Measurements from ENCODE around the gene POLR3H.

POLR3H gene

DNA sequence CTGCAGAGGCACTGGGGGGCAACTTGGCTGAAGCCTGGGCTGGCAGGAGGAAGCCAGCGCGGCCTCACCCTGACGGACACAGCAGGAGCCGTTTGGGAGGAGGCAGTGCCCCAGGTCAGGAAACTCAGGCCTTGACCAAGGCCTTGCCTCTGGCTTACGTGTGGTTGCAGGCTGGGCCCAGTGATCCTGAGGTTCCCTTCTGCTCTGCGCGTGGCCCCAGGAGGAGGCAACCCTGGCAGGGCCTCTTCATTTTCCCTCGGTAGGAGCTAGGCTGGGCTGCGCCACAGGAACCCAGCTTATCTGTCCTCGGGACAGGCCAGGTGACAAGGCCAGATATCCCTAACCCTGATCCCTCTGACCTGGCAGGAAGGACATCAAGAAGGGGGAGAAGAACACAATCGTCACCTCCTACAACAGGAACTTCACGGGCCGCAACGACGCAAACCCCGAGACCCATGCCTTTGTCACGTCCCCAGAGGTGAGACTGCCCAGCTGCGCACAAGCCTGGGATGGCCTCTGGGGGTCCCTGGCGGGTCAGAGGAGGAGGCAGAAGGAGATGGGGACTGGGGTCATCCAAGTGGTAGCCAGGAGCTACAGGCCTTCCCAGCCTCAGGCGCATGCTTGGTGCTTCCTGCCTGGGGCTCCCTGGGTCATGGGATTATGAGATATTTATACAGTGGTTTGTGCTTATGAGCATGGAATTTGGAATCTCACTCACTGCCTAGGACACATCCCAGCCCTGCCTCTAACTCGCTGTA, 20.6 kb downstream of the POLR3H start:
- H3K9me3 ChIP-seq (ENCODE audit: control insufficient read depth, insufficient read depth, low read depth, low read length), result no peaks in the 10 kb centered on the region
- peaks cover under 1 to 82% of the 10 kb centered on the region in 2 experiments; a peak in 2 of 3 replicates for H3K36me3 ChIP-seq (ENCODE audit: control insufficient read depth in 2 of 2, insufficient read depth in 1 of 2, low read length in 2 of 2)
- peak overlapping the region; percentile 7; the same call in 1 of the 2 replicates for H3K27ac ChIP-seq (ENCODE audit: extremely low read depth, low read depth, low read length)
- POLR2A ChIA-PET, result interaction anchor here (0.6 to 1.4 kb wide), 3 partner anchors 76 to 398 kb away, joined by 3 to 5 read pairs (median 3); partner anchors contain the start of gene TOB2
- no peak overlapping the region for H3K4me3 ChIP-seq (ENCODE audit: low read depth, low read length)
- CTCF ChIA-PET, result interaction anchor here (0.6 to 5.8 kb wide), 5 partner anchors 9 to 121 kb away, joined by 3 to 91 read pairs (median 4); no protein-coding TSS in a partner anchor
- TF ChIP-seq, protein P1, sequence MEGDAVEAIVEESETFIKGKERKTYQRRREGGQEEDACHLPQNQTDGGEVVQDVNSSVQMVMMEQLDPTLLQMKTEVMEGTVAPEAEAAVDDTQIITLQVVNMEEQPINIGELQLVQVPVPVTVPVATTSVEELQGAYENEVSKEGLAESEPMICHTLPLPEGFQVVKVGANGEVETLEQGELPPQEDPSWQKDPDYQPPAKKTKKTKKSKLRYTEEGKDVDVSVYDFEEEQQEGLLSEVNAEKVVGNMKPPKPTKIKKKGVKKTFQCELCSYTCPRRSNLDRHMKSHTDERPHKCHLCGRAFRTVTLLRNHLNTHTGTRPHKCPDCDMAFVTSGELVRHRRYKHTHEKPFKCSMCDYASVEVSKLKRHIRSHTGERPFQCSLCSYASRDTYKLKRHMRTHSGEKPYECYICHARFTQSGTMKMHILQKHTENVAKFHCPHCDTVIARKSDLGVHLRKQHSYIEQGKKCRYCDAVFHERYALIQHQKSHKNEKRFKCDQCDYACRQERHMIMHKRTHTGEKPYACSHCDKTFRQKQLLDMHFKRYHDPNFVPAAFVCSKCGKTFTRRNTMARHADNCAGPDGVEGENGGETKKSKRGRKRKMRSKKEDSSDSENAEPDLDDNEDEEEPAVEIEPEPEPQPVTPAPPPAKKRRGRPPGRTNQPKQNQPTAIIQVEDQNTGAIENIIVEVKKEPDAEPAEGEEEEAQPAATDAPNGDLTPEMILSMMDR (tag by site-specific recombination; IDR thresholded peaks at IDR 0.05), result 0 out of 2 replicates have a peak, but pooled peaks have one; percentile 8
- TF ChIP-seq HOXD13 (CRISPR knock-in tag; IDR thresholded peaks at IDR 0.05; ENCODE audit: borderline replicate concordance), result no peak
- no peak for TF ChIP-seq ZIC2 (tag by site-specific recombination; IDR thresholded peaks at IDR 0.05)
- no peak for TF ChIP-seq ZNF792 (tag by site-specific recombination; IDR thresholded peaks at IDR 0.05)
- no peak for TF ChIP-seq ZNF19 (tag by site-specific recombination; IDR thresholded peaks at IDR 0.05; ENCODE audit: low read depth)
- TF ChIP-seq ZSCAN16 (tag by site-specific recombination; IDR thresholded peaks at IDR 0.05), result no peak
- TF ChIP-seq ZBTB17 (tag by site-specific recombination; IDR thresholded peaks at IDR 0.05), result no peak
- no peaks in the 10 kb centered on the region for H3K4me1 ChIP-seq (ENCODE audit: control insufficient read depth, insufficient read depth, low read length)

DNA sequence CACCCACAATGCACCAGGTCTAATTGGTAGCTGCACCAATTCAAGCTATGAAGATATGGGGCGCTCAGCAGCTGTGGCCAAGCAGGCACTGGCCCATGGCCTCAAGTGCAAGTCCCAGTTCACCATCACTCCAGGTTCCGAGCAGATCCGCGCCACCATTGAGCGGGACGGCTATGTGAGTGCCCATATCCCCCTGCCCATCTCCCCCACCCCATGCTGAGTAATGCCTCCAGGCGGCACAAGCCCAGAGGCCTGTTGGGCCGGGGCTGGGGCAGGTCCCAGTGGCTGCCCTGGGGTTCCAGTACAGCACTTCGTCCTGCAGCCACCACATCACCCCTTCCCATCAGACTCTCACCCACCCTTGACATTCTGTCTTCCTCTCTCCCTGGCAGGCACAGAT, 21.5 kb downstream of the POLR3H start:
- Histone ChIP-seq H3K9me3 (ENCODE audit: control insufficient read depth, insufficient read depth, low read depth, low read length) (no peaks in the 10 kb centered on the region), H3K4me3 (ENCODE audit: low read depth, low read length) (no peak overlapping the region), H3K4me1 (ENCODE audit: control insufficient read depth, insufficient read depth, low read length) (no peaks in the 10 kb centered on the region), H3K36me3 (ENCODE audit: control insufficient read depth in 2 of 2, insufficient read depth in 1 of 2, low read length in 2 of 2) (peaks cover 3 to 82% of the 10 kb centered on the region in 2 experiments; a peak in 2 of 3 replicates), H3K27ac (ENCODE audit: extremely low read depth, low read depth, low read length) (no peak overlapping the region)
- TF ChIP-seq ZNF76 (tag by site-specific recombination; IDR thresholded peaks at IDR 0.05; ENCODE audit: borderline replicate concordance, low read depth), result 0 out of 2 replicates have a peak, but pooled peaks have one; percentile 19
- TF ChIP-seq, protein P2, sequence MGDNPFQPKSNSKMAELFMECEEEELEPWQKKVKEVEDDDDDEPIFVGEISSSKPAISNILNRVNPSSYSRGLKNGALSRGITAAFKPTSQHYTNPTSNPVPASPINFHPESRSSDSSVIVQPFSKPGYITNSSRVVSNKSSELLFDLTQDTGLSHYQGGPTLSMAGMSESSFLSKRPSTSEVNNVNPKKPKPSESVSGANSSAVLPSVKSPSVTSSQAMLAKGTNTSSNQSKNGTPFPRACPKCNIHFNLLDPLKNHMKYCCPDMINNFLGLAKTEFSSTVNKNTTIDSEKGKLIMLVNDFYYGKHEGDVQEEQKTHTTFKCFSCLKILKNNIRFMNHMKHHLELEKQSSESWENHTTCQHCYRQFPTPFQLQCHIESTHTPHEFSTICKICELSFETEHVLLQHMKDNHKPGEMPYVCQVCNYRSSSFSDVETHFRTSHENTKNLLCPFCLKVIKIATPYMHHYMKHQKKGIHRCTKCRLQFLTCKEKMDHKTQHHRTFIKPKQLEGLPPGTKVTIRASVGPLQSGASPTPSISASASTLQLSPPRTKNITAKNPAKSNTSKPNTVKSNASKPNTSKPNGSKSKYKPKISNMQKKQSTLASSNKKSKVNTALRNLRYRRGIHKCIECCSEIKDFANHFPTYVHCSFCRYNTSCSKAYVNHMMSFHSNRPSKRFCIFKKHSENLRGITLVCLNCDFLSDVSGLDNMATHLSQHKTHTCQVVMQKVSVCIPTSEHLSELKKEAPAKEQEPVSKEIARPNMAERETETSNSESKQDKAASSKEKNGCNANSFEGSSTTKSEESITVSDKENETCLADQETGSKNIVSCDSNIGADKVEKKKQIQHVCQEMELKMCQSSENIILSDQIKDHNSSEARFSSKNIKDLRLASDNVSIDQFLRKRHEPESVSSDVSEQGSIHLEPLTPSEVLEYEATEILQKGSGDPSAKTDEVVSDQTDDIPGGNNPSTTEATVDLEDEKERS (tag by site-specific recombination; IDR thresholded peaks at IDR 0.05), result no peak
- POLR2A ChIA-PET, result interaction anchor here (0.5 to 0.8 kb wide), 3 partner anchors 119 to 398 kb away, joined by 3 to 4 read pairs (median 3); no protein-coding TSS in a partner anchor
- CTCF ChIA-PET, result interaction anchor here (5.8 kb wide), 1 partner anchor 121 kb away, joined by 91 read pairs; no protein-coding TSS in a partner anchor

DNA sequence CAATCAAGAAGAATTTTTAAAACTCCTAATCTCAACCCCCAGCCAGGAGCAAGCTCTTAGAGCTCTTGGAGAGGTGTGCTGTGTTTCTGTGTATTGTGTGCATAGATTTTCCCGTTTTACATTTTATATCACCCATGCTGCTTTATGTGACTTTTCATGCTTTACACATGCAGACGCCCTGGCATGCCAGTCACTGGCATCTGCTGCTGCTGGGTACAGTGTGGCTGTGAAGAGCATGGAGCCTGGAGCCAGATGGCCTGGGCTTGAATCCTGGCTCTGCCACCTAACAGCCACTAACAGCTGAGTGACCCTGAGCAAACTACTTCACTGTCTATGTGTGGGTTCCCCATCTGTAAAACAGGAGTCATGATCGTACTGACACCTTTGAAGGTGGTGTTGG, 23.1 kb downstream of the POLR3H start:
- Histone ChIP-seq H3K4me1 (ENCODE audit: control insufficient read depth, insufficient read depth, low read length) (no peaks in the 10 kb centered on the region), H3K36me3 (ENCODE audit: control insufficient read depth in 2 of 2, insufficient read depth in 1 of 2, low read length in 2 of 2) (peaks cover 3 to 78% of the 10 kb centered on the region in 2 experiments; a peak in 2 of 3 replicates), H3K9me3 (ENCODE audit: control insufficient read depth, insufficient read depth, low read depth, low read length) (no peaks in the 10 kb centered on the region), H3K4me3 (ENCODE audit: low read depth, low read length) (no peak overlapping the region), H3K27ac (ENCODE audit: extremely low read depth, low read depth, low read length) (no peak overlapping the region)
- POLR2A ChIA-PET, result interaction anchor here (1.0 kb wide), 1 partner anchor 53 kb away, joined by 5 read pairs; the partner anchor contains the start of genes ACO2 and PHF5A
- CTCF ChIA-PET, result interaction anchor here (0.7 to 9.5 kb wide), 3 partner anchors 9 to 599 kb away, joined by 3 to 301 read pairs (median 3); no protein-coding TSS in a partner anchor
- TF ChIP-seq ZBTB21 (tag by site-specific recombination; IDR thresholded peaks at IDR 0.05) (no peak), ZNF335 (tag by site-specific recombination; conservative IDR thresholded peaks at IDR 0.05) (no peak), ZFHX2 (tag by site-specific recombination; conservative IDR thresholded peaks at IDR 0.05) (no peak)
- TF ChIP-seq, protein P3, sequence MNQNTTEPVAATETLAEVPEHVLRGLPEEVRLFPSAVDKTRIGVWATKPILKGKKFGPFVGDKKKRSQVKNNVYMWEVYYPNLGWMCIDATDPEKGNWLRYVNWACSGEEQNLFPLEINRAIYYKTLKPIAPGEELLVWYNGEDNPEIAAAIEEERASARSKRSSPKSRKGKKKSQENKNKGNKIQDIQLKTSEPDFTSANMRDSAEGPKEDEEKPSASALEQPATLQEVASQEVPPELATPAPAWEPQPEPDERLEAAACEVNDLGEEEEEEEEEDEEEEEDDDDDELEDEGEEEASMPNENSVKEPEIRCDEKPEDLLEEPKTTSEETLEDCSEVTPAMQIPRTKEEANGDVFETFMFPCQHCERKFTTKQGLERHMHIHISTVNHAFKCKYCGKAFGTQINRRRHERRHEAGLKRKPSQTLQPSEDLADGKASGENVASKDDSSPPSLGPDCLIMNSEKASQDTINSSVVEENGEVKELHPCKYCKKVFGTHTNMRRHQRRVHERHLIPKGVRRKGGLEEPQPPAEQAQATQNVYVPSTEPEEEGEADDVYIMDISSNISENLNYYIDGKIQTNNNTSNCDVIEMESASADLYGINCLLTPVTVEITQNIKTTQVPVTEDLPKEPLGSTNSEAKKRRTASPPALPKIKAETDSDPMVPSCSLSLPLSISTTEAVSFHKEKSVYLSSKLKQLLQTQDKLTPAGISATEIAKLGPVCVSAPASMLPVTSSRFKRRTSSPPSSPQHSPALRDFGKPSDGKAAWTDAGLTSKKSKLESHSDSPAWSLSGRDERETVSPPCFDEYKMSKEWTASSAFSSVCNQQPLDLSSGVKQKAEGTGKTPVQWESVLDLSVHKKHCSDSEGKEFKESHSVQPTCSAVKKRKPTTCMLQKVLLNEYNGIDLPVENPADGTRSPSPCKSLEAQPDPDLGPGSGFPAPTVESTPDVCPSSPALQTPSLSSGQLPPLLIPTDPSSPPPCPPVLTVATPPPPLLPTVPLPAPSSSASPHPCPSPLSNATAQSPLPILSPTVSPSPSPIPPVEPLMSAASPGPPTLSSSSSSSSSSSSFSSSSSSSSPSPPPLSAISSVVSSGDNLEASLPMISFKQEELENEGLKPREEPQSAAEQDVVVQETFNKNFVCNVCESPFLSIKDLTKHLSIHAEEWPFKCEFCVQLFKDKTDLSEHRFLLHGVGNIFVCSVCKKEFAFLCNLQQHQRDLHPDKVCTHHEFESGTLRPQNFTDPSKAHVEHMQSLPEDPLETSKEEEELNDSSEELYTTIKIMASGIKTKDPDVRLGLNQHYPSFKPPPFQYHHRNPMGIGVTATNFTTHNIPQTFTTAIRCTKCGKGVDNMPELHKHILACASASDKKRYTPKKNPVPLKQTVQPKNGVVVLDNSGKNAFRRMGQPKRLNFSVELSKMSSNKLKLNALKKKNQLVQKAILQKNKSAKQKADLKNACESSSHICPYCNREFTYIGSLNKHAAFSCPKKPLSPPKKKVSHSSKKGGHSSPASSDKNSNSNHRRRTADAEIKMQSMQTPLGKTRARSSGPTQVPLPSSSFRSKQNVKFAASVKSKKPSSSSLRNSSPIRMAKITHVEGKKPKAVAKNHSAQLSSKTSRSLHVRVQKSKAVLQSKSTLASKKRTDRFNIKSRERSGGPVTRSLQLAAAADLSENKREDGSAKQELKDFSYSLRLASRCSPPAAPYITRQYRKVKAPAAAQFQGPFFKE (tag by site-specific recombination; IDR thresholded peaks at IDR 0.05; ENCODE audit: borderline replicate concordance), result no peak
